Effector CD8-positive, alpha-beta T cell (primary cell): ENCODE data around the gene SKAP1.
A peak's percentile ranks its signal among the peaks of the same experiment; 100 is the strongest.
"Not testable (repeated sequence)": the region's sequence is repeated elsewhere in the genome, so short reads cannot be mapped to it uniquely, and the experiment has no call there.

ENCODE experiments used
- DNase-seq: peaks from one replicate; lab custom pipeline; 2025; lab: John Stamatoyannopoulos, UW
- total RNA-seq, 4 experiments: gene quantifications; one replicate each; lab custom pipeline; 2026; lab: John Stamatoyannopoulos, UW

The SKAP1 gene
- 40.6 to 57.3 (median 48.4) reads per million in 4 experiments for total RNA-seq

DNA sequence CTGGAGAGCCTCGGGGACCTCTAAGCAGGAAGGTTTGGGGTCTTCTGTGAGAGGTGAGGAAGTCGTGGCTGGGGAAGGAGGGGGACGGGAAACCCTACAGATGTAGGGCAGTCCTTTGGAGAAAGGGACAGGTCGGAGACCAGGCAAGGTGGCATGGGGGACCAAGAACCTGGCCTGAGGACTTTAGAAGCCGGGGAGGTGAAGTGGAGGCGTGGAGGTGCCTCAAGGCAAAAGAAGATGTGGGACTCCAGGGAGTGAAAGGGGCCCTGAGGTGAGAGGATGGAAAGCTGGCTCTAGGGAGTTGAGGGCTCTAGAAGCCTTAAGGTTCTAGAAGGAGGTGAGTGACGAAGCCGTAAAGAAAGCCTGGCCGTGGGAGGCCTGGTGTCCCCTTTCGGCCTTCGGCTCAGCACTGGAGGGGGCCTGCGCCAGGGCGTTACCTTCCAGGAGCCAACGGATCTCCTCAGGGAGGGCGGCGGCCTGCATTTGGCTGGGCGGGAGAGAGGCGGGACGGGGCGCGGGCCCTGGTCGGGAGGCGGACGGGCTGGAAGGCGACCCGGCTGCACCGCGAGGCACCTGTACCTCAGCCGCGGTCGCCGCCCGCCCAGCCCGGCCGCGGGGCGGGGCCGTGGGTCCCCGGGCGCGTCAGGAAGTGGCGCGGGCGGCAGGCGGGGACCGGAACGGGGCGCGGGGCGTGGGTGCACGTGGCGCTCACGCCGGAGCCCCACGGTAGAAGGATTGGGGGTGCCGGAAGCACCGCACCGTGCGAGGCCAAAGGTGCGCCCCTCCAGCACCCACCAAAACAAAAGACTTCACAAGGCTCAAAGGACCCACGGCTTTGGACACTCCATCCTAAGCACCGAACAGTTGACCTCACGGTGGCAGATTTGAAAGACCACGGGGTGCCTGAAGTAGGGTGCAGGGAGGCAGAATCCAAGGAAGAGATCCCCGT lies at the start of gene SKAP1:
Gene SKAP1 (minus strand): TSS at position 577 of the 949 bp plus-strand sequence.
- peak; percentile 31 for DNase-seq

DNA sequence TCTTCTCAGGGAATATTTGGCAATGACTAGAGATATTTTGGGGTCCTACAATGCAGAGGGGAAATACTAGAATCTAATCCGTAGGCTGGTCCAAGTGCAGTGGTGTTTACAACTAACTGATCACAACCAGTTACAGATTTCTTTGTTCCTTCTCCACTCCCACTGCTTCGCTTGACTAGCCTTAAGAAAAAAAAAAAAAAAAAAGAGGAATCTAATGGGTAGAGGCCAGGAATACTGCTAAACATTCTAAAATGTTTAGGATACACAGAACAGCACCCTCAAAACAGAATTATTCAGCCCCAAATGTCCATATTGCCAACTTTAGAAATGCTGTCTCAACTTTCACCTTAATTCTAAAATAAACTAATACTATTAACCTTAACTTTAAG lies 49.0 kb upstream of the SKAP1 start:
- no peak for DNase-seq

DNA sequence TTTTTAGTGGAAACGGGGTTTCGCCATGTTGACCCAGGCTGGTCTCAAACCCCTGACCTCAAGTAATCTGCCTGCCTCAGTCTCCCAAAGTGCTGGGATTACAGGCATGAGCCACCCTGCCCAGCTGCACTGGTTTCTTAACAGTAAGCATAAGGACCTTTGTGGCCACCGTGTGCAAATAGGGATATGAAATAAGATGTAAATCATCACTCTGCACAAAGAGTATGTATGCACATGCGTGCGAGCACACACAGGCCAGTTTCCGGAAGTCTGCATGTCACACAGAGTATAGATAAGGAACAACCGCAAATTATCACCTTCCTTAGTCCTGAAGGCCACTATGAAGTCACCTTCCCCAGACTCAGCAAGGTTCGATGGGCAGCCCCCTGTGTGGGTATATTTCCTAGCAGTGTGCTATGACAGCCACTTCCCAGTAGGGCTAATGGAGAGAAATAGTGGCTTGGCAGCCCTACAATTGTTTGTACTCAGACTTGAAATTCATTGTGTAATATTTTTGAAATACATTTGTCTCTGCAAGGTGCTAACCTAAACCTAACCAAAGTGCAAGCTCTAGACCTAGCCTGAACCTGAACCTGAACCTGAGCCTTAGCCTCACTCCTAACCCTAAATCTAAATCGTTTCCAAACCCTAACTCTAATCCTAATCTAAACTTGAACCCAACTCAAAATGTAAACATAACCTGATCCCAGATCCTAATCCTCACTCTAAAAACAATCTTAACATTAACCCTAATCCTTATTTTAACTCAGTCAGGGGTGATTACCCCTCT lies 48.4 kb upstream of the SKAP1 start:
- no peak for DNase-seq

DNA sequence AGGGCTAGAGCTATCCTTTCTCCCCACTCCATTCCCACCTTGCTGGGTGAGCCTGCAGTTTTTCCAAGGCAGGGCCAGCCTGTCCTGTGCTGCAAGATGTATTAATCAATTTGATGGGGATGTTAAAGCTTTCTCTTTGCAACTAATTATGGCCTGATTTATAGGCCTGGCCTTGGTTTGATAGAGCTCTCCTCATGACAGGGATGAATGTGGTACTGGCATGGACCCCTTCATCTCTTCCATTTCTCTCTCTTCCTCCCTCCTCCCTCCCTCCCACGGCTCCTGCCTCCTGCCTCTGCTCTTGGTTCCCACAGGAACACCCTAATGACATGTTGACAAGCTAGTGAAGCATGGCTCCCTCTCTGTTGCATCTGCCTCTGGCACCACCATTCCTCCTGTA lies 47.2 kb upstream of the SKAP1 start:
- DNase-seq: no peak

DNA sequence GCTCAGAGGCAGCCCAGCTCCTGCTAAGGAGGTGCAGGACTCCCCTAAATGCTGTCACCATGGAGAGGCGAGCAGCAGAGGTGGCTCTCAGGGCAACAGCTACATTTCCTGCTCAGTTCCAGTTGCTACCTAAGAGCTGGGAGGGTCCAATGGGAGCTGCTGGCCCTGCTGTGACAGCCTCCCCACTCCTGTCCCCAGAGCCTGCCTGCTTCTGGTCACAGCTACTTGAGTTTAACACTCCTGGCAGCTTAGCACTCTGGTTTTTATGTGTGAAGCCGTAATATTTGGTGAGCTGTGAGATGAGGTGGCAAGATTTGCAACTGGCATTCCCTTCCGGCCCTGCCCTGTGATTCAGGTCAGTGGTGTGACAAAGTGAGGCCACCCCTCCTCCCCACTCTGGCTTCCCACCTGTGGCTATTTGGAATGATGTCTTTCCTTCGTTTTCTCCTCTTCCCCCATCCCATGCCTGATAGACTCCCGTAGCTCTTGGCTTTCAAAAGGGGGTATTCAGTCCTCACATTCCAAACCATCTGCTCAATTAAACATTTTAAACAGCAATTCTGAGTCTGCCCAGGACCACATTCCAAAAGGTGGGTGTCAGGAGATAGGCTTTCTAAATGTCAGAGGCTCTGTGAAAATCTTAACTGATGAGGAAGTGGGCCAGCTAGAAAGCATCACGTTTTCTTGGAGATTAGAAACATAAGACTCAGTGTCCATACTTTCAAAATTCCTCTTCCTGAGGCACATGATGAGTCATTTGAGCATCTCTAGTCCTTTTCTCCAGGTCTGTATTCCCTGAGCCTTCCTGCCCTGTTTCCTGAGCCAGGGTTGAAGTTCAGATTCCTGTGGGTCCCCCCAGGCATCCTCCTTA lies 42.6 kb upstream of the SKAP1 start:
- DNase-seq: no peak

DNA sequence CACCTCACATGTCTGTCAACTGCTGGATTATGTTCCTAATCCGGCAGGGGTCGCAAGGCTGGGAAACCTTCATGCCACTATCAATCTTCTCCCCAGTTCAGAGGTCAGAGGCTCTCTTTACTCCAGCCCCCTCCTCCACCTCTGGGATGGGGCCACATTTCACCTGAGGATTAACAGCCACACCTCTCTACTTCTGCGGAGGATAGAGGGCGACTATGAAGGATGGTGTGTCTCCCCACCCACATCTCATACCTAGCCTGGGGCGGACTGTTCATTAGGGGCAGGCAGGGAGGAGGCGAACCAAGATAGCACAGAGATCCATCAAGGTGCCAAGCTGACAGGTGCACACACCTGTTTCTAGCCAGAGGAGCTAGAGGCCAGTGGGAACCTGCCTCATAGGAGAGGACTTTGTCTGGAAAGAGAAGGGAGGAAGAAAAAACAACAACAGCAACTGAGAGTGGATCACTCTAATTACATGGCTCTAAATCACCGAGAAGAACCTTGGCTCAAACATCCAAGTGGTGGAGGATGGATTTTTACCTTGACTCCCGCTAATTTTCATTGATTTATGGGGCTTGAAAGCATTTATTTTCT lies 41.9 kb upstream of the SKAP1 start:
- no peak for DNase-seq

DNA sequence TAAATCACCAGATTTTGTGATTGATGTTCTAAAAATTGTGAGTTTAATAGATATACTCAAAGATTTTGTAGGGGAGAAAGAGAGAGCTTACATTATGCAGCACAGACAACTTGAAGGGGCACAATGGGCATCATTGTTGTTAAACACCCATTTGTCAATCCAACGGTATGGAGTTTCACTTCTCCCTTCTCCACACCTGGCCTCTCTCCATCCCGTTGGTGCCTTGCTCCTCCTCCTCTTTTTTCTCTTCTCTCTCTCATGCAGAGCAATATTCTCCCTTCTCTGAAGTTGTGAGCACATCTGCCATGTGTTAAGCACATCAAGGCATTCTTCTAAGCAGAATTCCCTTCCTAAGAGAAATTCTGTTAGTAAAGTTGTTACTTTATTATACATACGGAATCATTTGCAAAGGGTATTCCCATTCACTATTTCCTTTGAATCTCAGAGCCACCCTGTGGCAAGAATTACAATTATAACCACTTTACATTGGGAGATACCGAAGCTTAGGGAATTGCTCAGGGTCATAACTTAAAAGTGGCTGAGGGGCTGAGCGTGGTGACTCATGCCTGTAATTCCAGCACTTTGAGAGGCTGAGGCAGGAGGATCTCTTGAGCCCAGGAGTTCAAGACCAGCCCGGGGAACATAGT lies 40.5 kb upstream of the SKAP1 start:
- DNase-seq: no peak

DNA sequence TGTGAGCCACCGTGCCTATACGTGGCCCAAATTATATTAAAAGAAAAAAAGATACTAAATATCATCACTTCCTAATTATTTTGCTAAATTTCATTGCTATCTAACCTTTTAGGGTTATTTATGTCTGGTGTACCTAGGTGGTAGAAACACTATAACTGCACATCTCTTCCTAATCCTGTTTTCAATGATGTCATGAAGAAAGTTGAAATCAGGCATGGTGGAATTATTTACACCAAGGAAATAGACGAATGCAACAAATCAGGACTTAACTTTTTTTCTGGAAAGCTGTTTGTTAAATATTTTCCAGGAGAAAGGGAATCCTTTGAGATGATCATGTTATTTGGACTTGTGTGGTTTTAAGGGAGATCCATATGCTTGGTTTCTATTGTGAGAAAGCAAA lies 39.2 kb upstream of the SKAP1 start:
- DNase-seq: no peak

DNA sequence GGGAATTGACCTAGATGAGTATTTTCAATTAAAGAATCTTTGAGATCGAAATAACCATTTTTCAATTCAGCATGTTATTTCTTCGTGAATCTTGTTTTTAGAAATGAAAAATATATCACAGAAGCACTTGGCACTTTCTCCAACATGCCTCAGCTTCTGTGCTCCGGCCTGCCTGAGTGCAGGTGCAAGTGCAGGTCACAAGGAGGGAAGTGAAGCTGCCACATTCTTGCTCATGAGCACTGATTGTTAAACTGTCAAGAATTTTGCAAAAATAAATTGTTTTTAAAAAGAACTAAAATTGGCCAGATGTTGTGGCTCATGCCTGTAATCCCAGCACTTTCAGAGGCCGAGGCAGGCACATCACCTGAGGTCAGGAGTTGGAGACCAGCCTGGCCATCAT lies 38.3 kb upstream of the SKAP1 start:
- no peak for DNase-seq

DNA sequence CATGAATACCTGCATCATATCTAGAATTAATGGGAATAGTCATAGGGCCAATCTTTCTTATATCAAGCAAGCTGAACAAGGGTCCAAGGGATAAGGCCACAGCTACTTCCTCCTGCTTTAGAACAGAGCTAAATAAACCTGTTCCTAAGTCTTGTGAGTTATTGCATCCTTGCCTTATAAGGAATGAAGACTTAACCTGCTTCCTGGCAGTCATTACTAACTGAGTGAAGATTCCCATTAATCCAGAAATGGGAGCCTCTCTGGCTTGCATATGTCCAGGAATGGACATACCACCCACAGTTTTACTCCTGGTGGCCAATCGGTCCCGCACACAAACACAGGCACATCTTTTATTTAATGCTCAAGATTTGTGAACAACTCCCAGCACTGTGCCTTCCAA lies 35.9 kb upstream of the SKAP1 start:
- no peak for DNase-seq

DNA sequence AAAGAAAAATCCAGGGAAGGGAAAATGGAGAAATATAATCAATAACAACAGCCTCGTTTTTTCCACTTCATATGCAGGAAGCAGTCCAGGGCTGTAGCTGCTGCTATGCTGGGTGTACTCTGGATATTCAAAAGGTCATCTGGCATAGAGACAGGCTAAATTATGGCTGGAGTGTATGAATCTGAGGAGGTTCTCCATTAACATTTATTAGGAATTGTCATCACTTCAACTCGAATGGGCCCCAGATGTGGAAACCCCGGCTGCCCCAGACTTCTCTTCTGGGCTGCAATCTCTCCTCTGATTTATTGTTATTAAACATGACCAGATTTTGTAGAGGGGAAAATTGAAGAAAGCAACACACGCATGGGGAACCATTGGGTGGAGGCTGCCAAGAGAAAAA lies 33.5 kb upstream of the SKAP1 start:
- no peak for DNase-seq

DNA sequence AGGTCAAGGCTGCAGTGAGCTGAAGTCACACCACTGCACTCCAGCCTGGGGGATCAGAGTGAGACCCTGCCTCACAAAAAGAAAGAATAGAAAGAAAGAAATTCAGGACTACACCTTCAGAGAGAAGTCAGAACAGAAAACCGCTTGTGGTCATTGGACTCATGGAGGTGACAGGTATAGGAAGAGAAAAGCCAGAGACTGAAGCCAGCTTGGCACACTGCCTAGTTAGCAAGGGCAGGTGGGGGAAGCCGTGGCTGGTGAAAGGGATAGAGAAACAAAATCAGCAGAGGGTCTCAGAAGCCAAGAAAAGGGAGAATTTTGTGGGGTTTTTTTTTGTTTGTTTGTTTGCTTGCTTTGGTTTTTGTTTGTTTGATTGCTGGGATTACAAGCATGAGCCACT lies 32.9 kb upstream of the SKAP1 start:
- DNase-seq: no peak

DNA sequence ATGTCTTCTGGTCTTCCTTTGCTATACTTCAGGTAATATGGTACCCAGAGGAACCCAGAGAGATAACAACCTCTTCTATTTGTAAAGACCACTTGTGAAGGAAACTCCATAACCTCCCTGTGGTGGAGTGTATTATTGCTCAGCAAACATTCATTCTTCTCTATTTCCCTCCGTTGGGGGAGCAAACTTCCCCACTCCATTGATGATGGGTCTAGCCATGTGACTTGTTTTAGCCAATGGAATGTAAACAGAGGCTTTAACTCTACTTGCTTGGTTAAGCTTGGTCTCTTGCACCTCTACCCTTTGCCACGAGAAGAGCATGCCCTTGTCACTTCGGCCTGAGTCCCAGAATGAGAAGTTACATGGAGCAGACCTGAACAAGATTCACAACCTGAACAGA lies 30.0 kb upstream of the SKAP1 start:
- no peak for DNase-seq

DNA sequence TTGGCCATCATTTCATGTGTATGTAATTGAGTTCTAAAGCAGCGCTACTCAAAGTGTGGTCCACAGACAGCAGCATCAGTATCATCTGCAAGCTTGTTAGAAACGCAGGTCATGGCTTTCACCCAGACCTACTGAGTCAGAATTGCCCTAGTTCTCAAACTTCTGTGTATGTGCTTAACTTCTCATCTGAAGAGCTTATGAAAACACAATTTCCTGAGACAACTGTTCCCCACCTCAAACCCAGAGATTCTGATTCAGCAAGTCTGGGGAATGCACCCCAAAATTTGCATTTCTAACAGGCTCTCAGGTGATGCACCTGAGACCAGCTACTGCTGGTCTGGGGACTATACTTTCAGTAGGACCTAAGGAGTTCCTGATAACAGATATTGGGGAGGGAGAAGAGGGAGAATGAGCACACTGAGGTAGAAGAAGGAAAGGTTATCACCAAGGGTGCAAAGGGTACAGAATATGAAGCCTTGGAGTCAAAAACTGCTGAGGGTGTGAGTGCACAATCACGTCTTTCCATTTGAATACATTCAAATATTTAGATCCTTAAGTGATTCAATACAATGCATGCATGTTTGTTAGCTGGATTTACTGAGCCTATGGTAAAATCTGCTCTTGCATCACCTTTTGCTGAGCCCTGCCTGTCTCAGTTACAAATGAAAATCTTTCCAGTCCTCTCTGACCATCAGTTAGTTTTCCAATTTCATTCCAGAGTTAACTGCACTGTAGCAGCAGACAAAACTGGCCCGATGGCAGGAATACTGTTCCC lies 29.2 kb upstream of the SKAP1 start:
- no peak for DNase-seq

DNA sequence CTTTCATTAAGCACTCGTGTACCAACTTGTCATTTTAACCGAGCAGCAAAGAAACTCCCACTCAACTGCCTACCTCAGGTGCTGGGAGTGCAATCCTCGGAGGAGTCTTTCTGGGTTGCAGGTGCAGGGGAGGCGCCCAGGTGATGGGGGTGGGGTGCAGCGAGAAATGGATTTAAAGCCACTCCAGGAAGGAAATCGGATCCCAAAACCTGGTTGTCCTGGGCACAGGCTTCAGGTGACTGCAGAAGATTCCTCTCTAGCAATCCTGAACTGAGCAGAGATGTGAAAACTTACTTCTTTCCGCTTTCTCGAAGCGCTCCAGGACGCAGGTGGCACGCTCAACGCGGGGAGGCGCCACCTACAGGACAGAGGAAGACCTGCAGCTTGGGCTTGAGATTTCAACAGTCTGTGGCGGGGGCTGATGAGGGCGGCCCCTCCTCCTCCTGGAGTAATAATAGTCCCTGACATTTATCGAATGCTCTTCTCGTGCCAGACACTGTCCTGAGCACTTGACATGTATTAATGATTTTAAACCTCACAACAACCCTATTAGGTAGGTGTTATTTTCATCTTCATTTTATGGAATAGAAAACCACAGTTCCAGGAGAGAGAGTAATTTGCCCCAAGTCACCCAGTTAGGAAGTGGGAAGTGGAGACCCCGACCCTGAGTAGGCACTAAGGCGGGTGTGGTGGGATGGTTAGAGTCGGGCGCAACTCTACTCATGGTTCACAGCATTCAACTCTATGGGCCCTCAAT lies 27.2 kb upstream of the SKAP1 start:
- peak; percentile 64 for DNase-seq

DNA sequence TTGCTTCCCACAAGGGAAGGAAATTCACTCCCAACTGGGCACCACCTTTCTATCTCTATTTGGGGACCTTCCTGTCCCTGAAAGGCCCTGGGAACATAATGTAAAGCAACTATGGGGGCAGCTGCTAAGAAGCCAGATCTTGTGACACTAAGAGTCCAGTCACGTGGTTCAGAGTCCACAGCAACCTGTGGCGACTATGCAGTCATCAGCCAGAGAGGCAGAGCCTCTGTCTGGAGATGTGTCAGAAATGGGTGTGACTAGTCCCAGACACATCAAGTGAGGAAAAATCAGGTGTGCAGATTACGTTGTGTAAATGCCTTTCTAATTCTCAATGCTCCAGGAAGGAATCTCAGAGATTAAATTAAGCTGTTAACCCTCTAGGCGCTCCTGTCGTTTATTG lies 26.6 kb upstream of the SKAP1 start:
- DNase-seq: no peak

DNA sequence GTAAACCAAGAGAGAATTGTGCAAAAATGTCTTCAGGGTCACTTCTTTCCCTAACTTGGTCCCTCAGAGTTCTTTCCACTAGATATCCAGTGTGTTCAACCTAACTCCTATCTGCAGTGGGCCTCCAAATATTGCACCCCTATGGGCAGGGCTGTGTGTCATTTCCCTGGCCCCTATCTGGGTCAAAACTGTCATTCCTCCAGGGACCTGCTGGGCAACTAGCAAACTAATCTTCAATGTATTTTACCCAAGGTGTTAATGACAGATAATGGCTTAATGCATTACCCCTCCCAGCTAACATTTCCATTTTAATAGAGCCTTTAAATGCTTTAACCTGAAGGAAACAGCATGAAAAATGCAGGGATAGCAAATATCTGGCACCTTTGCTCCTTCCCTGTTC lies 25.8 kb upstream of the SKAP1 start:
- DNase-seq: no peak

DNA sequence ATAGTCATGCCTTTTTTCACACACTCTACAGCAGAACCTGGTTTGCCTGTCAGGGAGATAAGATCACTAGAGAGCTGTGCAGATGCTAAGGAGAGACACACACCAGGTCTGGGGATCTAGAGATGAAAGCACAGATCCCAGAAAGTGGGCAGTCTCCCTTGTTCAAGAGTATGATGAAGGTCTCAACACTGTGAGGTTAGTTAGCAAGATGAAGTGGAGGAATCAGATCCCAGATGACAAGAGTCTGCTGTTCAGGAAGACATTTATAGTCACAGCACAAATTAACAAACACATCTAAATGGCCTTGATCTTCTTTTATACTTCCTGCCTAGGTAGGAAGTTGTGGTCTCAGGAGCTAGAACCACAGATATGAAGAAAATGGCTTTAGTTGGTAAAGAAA lies 23.4 kb upstream of the SKAP1 start:
- no peak for DNase-seq

DNA sequence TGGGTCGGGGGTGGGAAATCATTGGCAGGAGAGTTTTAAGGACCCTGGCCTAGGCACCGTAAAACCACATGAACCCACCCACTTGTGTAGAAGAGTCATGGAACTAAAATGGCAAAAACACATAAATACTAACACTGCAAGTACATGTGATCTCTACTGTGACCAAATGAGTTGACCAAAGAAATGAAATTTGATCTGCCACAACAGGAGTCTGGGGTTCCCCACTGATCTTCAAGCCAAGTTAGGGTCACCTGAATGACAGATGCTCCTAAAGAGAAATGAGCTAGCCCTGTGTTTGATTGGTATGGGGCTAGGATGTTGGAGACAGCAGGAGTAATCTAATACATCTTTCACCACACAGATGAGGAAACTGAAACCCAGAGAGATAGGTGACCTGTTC lies 21.5 kb upstream of the SKAP1 start:
- DNase-seq: no peak

DNA sequence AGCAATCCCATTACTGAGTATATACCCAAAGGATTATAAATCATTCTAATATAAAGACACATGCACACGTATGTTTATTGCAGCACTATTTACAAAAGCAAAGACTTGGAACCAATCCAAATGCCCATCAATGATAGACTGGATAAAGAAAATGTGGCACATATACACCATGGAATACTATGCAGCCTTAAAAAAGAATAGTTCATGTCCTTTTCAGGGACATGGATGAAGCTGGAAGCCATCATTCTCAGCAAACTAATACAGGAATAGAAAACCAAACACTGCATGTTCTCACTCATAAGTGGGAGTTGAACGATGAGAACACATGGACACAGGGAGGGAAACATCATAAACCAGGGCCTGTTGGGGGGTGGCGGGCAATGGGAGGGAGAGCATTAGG lies 19.3 kb upstream of the SKAP1 start:
- DNase-seq: not testable (repeated sequence)
